ENCODE data around the gene LBP. TPM values are rescaled to one million over a fixed set of nuclear protein-coding genes. Genes with fewer than 3 reads are reported as not detected.

Gene LBP
- total RNA-seq, 2 experiments from 2014 or later, result not detected

- Mint-ChIP-seq H3K4me1 (no peaks in the 10 kb centered on the region), H3K9me3 (ENCODE audit: low read depth) (no peaks in the 10 kb centered on the region), H3K27me3 (peaks cover 18% of the 10 kb centered on the region), H3K36me3 (ENCODE audit: low read depth) (no peaks in the 10 kb centered on the region), H3K4me3 (no peak overlapping the region), H3K27ac (no peak overlapping the region)
- ATAC-seq (no peak), DNase-seq (peak; percentile 25)
- ChIA-PET POLR2A (no interaction called here), CTCF (interaction anchor here (0.6 kb wide), 1 partner anchor 829 kb away, joined by 3 read pairs; no protein-coding TSS in a partner anchor)
- intact Hi-C loops (cut with DNase I, micrococcal nuclease), result no loop called here
Measured at GRCh38 chr20:38321959-38322598, 24.2 kb upstream of the LBP start.

DNA sequence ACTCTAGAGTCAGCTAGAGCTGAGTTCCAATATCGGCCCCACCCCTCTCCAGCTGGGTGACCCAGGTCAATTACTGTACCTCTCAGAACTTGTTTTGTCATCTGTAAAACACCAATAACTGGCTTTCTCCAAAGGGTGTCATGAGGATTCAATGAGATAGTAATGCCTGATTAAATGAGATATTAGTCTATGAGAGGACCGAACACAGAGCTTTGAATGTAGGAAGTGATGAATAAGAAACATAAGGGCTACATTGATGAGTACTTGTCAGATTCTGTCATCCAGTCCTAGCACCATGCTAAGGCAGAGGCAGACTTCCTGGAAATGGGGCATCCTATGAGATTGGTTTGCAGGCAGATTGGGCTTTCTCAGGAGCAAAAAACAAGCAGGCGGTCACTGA lies 22.1 kb upstream of the LBP start:
- intact Hi-C loops (cut with DNase I, micrococcal nuclease), result no loop called here
- ATAC-seq (no peak), DNase-seq (no peak)
- no peaks in the 10 kb centered on the region for H3K4me1 Mint-ChIP-seq
- H3K27ac Mint-ChIP-seq, result no peak overlapping the region
- H3K9me3 Mint-ChIP-seq (ENCODE audit: low read depth), result no peaks in the 10 kb centered on the region
- H3K36me3 Mint-ChIP-seq (ENCODE audit: low read depth), result no peaks in the 10 kb centered on the region
- CTCF ChIA-PET, result interaction anchor here (0.6 to 1.2 kb wide), 3 partner anchors 20 to 93 kb away, joined by 3 read pairs; partner anchors contain the start of gene BPI
- H3K4me3 Mint-ChIP-seq, result no peak overlapping the region
- peaks cover 18% of the 10 kb centered on the region for H3K27me3 Mint-ChIP-seq
- POLR2A ChIA-PET, result no interaction called here

GRCh38 chr20:38325167-38325566 lies 21.1 kb upstream of the LBP start:
- Mint-ChIP-seq H3K27me3 (peaks cover 12% of the 10 kb centered on the region), H3K36me3 (ENCODE audit: low read depth) (no peaks in the 10 kb centered on the region), H3K9me3 (ENCODE audit: low read depth) (no peaks in the 10 kb centered on the region), H3K4me1 (no peaks in the 10 kb centered on the region), H3K4me3 (no peak overlapping the region), H3K27ac (no peak overlapping the region)
- no peak for ATAC-seq
- CTCF ChIA-PET, result no interaction called here
- no peak for DNase-seq
- POLR2A ChIA-PET, result no interaction called here
- intact Hi-C loops (cut with DNase I, micrococcal nuclease), result no loop called here

GRCh38 chr20:38325905-38326304 lies 20.4 kb upstream of the LBP start:
- Mint-ChIP-seq H3K4me1 (no peaks in the 10 kb centered on the region), H3K27me3 (peaks cover 10% of the 10 kb centered on the region), H3K9me3 (ENCODE audit: low read depth) (no peaks in the 10 kb centered on the region), H3K27ac (no peak overlapping the region), H3K4me3 (no peak overlapping the region), H3K36me3 (ENCODE audit: low read depth) (no peaks in the 10 kb centered on the region)
- DNase-seq, result no peak
- intact Hi-C loops (cut with DNase I, micrococcal nuclease), result no loop called here
- no peak for ATAC-seq
- POLR2A ChIA-PET, result no interaction called here
- CTCF ChIA-PET, result interaction anchor here (0.6 kb wide), 1 partner anchor 169 kb away, joined by 3 read pairs; no protein-coding TSS in a partner anchor

GRCh38 chr20:38326309-38326708 lies 20.0 kb upstream of the LBP start:
- ChIA-PET POLR2A (no interaction called here), CTCF (no interaction called here)
- H3K27me3 Mint-ChIP-seq, result peaks cover 9% of the 10 kb centered on the region
- H3K4me3 Mint-ChIP-seq, result no peak overlapping the region
- ATAC-seq (no peak), DNase-seq (no peak)
- H3K36me3 Mint-ChIP-seq (ENCODE audit: low read depth), result no peaks in the 10 kb centered on the region
- no peak overlapping the region for H3K27ac Mint-ChIP-seq
- H3K9me3 Mint-ChIP-seq (ENCODE audit: low read depth), result no peaks in the 10 kb centered on the region
- intact Hi-C loops (cut with DNase I, micrococcal nuclease), result no loop called here
- no peaks in the 10 kb centered on the region for H3K4me1 Mint-ChIP-seq

- Mint-ChIP-seq H3K9me3 (ENCODE audit: low read depth) (no peaks in the 10 kb centered on the region), H3K27ac (no peak overlapping the region), H3K27me3 (peaks cover 9% of the 10 kb centered on the region), H3K36me3 (ENCODE audit: low read depth) (no peaks in the 10 kb centered on the region), H3K4me3 (no peak overlapping the region), H3K4me1 (no peaks in the 10 kb centered on the region)
- ChIA-PET CTCF (interaction anchor here (0.6 kb wide), 1 partner anchor 40 kb away, joined by 3 read pairs; no protein-coding TSS in a partner anchor), POLR2A (no interaction called here)
- DNase-seq (no peak), ATAC-seq (no peak)
- intact Hi-C loops (cut with DNase I, micrococcal nuclease), result no loop called here
Measured at GRCh38 chr20:38330638-38331037, 15.6 kb upstream of the LBP start.

DNA sequence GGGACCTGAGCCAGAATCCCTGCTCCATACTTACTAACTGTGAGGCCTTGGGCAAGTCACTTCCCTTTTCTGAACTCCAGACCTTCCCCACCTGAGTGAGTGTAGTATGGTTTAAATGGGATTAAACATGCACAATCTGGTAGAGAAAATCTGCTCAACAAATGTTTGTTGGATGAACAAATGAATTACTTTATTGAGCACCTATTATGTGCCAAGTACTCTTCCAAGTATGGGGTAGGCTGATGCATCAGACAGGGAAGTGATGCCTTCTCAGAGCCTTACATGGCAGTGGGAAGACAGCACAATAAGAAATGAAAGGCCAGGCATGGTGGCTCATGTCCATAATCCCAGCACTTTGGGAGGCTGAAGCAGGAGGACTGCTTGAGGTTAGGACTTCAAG lies 15.0 kb upstream of the LBP start:
- H3K4me1 Mint-ChIP-seq, result no peaks in the 10 kb centered on the region
- POLR2A ChIA-PET, result no interaction called here
- CTCF ChIA-PET, result no interaction called here
- no peak overlapping the region for H3K4me3 Mint-ChIP-seq
- DNase-seq (no peak), ATAC-seq (no peak)
- intact Hi-C loops (cut with DNase I, micrococcal nuclease), result no loop called here
- no peaks in the 10 kb centered on the region for H3K9me3 Mint-ChIP-seq (ENCODE audit: low read depth)
- H3K27ac Mint-ChIP-seq, result no peak overlapping the region
- H3K36me3 Mint-ChIP-seq (ENCODE audit: low read depth), result no peaks in the 10 kb centered on the region
- peaks cover 12% of the 10 kb centered on the region for H3K27me3 Mint-ChIP-seq

DNA sequence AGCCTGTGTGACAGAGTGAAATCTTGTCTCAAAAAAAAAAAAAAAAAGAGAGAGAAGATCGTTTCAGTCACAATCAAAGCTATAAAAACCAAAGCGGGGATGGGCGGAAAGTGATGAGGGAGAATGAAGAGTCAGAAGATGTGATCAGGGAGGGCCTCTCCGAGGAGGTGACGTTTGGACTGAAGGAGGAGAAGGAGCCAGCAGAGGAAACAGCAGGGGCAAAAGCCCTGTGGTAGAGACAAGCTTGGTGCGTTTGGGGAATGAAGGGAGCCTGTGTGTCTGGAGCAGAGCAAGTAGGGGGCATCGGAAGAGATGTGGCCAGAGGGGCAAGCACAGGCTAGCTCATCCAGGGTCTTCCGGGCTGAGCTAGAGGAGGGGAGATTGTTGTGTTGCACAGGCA lies 14.5 kb upstream of the LBP start:
- DNase-seq (no peak), ATAC-seq (no peak)
- POLR2A ChIA-PET, result no interaction called here
- intact Hi-C loops (cut with DNase I, micrococcal nuclease), result no loop called here
- no peaks in the 10 kb centered on the region for H3K36me3 Mint-ChIP-seq (ENCODE audit: low read depth)
- no peak overlapping the region for H3K4me3 Mint-ChIP-seq
- peaks cover 15% of the 10 kb centered on the region for H3K27me3 Mint-ChIP-seq
- H3K27ac Mint-ChIP-seq, result no peak overlapping the region
- no peaks in the 10 kb centered on the region for H3K9me3 Mint-ChIP-seq (ENCODE audit: low read depth)
- no peaks in the 10 kb centered on the region for H3K4me1 Mint-ChIP-seq
- CTCF ChIA-PET, result no interaction called here

DNA sequence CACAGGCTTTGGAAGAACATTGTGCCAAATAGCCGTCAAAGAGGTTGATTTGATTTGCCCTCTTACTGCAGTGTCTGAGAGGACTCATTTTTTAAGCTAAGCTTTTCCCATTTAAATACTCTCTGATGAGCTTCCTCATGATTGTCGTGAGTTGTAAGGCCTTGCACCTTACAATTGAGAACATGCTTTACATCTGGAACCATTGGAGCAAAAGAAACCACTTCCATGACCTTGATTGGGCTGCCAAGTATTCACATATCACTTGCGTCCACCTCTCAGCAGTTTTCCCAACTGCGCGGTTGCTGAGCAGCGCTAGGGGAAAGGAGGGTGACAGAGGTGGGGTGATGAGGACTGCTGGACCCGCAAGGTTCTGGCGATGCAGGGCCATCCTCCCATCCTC lies 12.3 kb upstream of the LBP start:
- H3K27ac Mint-ChIP-seq, result no peak overlapping the region
- no peak for ATAC-seq
- peaks cover 8% of the 10 kb centered on the region for H3K9me3 Mint-ChIP-seq (ENCODE audit: low read depth)
- no peak overlapping the region for H3K4me3 Mint-ChIP-seq
- no peak for DNase-seq
- H3K4me1 Mint-ChIP-seq, result no peaks in the 10 kb centered on the region
- intact Hi-C loops (cut with DNase I, micrococcal nuclease), result no loop called here
- ChIA-PET CTCF (interaction anchor here (0.8 kb wide), 1 partner anchor 22 kb away, joined by 4 read pairs; no protein-coding TSS in a partner anchor), POLR2A (no interaction called here)
- peaks cover 20% of the 10 kb centered on the region for H3K27me3 Mint-ChIP-seq
- no peaks in the 10 kb centered on the region for H3K36me3 Mint-ChIP-seq (ENCODE audit: low read depth)

DNA sequence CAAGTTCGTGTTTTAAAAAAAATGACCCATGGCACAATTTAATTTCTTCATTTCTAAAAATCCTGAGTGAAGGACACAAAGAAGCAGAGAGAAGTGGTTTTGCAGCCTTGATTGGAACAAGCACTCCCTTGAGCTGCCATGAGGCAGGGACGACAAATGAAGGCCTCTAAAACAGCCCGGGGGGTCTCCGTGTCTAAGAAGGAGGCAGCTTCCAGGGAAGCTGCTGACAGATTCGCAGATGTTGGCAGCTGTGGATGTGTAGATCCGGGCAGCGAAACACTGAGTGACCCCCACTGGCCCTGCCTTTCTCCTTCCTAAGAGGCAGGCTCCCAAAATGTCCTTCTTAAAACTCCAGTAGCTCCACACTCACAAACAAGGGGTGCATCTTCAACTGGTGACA lies 9.6 kb upstream of the LBP start:
- H3K36me3 Mint-ChIP-seq (ENCODE audit: low read depth), result no peaks in the 10 kb centered on the region
- H3K9me3 Mint-ChIP-seq (ENCODE audit: low read depth), result peaks cover 8% of the 10 kb centered on the region
- DNase-seq, result no peak
- intact Hi-C loops (cut with DNase I, micrococcal nuclease), result no loop called here
- peaks cover 19% of the 10 kb centered on the region for H3K27me3 Mint-ChIP-seq
- CTCF ChIA-PET, result interaction anchor here (0.7 kb wide), 1 partner anchor 1638 kb away, joined by 3 read pairs; no protein-coding TSS in a partner anchor
- H3K27ac Mint-ChIP-seq, result no peak overlapping the region
- no peak for ATAC-seq
- no peaks in the 10 kb centered on the region for H3K4me1 Mint-ChIP-seq
- no peak overlapping the region for H3K4me3 Mint-ChIP-seq
- POLR2A ChIA-PET, result no interaction called here

DNA sequence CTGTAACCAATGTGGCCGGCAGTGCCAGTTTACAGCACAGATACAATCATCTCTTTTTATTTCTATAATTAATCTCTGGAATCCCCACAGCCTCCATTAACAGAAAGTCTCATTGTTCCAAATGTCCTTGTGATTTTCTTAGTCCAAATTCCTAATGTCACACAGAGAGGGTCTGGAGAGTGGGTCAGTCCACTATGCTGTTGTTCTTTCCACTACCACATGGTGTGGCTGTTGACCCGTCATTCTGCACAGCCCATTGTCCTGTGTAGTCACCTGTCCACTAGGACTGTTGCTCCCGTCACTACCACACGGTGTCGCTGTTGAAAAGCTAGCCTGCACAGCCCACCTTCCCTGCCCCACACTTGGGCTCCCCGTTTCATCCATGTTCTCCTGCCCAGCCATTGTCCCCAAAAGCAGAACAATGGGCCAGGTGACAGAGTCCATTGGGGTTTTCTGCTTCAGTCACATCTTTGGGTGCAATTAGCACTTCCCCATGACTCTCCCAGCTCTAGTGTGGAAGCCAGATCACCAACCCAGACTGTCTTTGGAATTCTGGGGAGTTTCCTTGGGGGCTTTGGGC lies 8.6 kb upstream of the LBP start:
- intact Hi-C loops (cut with DNase I, micrococcal nuclease), result no loop called here
- Mint-ChIP-seq H3K4me3 (no peak overlapping the region), H3K27me3 (peaks cover 17% of the 10 kb centered on the region), H3K4me1 (no peaks in the 10 kb centered on the region), H3K27ac (no peak overlapping the region), H3K9me3 (ENCODE audit: low read depth) (peaks cover 8% of the 10 kb centered on the region), H3K36me3 (ENCODE audit: low read depth) (no peaks in the 10 kb centered on the region)
- peak; percentile 63 for DNase-seq
- CTCF ChIA-PET, result interaction anchor here (0.8 kb wide), 1 partner anchor 11 kb away, joined by 3 read pairs; no protein-coding TSS in a partner anchor
- ATAC-seq, result no peak
- POLR2A ChIA-PET, result no interaction called here

- Mint-ChIP-seq H3K4me3 (no peak overlapping the region), H3K27ac (no peak overlapping the region), H3K27me3 (peaks cover 17% of the 10 kb centered on the region), H3K4me1 (no peaks in the 10 kb centered on the region), H3K9me3 (ENCODE audit: low read depth) (peaks cover 8% of the 10 kb centered on the region), H3K36me3 (ENCODE audit: low read depth) (no peaks in the 10 kb centered on the region)
- POLR2A ChIA-PET, result no interaction called here
- ATAC-seq (no peak), DNase-seq (no peak)
- intact Hi-C loops (cut with DNase I, micrococcal nuclease), result no loop called here
- CTCF ChIA-PET, result interaction anchor here (0.6 to 1.1 kb wide), 3 partner anchors 26 to 91 kb away, joined by 3 to 5 read pairs (median 4); no protein-coding TSS in a partner anchor
Measured at GRCh38 chr20:38338849-38339520, 7.3 kb upstream of the LBP start.
